Embryonic facial prominence (tissue), 1 donor: ENCODE data around the gene ELN.
A peak's percentile ranks its signal among the peaks of the same experiment; 100 is the strongest.

Source experiments
- DNase-seq: peaks from one replicate; pipeline ENCODE4 v3.0.0-alpha.2; 2016; ENCODE audit errors: extremely low spot score

Gene ELN

DNA sequence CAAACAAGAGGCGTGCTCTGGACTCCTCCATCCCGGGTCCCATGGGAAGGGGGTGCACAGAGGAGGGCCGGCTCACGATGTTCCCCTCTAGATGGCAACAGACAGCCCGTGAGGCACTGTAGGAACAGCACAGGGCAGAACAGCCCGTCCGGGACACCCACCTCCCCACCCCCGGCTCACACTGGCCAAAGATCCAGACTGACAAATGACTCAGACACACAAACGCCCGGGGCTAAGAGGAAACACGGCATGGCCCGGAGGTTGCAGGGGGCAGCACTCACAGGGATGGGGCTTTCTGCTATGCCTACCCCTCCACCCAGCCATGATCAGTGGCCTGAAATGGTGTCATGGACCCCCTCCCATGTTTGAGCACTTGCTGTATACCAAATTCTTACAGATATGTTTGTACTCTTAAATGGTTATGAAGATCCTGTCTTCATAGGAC, 4.9 kb upstream of the ELN start:
- no peak for DNase-seq

DNA sequence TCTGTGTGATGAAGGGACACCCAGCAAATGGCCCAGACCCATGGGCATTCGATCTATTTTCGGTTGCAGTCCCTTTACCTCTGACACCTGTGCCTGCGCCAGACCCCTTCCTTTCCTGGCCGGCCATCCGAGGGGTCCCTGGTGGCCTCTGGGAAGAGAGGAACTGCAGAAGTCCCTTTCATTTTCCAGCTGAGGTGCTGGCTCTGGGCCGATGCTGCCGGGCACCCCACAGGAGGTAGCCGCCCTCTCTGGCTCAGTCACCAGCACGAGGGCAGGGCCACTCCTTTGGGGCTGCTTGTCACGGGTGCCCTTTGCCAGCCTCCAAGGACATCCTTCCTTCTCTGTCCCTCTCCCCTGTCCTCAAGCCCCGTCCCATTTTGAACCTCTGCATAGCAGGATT, 4.2 kb upstream of the ELN start:
- DNase-seq, result no peak

DNA sequence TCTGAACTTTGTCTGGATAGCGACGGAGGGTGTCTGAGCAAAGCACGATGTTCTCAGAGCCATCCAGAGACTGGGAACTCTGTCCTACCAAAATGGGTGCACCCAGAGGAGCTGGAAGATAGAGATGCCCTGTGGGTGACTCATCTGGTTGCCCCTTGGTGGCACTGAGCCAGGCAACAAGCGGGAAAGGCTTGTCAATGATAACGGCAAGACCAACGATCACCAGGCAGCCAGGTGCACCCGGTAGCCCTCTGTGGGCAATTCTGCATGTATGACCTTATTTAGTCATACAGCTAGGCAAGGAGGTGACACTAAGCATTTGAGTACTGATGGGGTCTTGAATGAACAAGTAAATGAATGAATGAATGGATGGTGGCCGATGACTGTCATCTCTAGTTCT, 2.8 kb upstream of the ELN start:
- DNase-seq, result no peak

DNA sequence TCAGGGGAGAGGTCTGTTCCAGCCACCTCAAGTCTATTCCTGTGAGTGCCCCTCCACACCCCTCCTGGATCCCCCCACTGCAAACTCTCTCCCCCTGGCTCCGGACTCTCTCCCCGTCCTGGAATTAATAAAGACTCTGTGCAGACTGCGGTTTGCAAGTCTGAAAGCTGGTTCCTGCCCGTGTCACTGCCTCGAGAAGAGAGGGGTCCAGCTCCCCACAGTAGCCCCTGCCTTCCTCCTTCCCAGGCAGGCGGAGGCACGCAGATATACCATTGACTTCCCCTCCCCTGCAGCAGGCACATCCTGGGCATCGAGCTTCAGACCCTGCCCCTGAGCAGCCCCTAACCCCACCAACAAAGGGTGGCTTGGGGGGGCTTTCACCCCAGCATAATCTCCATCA, 2.2 kb upstream of the ELN start:
- peak; percentile 57 for DNase-seq

DNA sequence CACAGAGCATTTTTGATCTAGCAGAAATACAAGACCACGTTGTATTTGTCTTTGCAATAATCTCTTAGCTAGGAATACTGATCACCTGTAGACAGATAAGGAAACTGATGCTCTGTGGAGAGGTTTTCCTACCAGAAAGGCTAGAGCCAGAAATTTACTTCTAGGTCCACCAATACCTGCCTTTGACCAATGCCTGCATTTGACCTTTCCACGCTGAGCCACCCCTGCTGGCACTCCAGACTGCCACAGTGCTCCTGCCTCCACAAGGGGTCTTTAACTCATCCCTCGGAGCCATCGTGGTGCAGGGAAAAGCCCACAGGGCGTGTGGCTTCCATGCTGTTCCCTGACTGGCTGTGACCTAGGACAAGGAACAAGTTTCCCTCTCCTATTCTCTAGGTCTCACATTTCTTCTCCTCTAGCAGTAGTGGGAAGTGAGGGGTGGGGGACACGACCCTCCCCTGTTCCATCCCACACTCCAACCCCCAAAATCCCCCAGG, 1.5 kb upstream of the ELN start:
- DNase-seq, result no peak

DNA sequence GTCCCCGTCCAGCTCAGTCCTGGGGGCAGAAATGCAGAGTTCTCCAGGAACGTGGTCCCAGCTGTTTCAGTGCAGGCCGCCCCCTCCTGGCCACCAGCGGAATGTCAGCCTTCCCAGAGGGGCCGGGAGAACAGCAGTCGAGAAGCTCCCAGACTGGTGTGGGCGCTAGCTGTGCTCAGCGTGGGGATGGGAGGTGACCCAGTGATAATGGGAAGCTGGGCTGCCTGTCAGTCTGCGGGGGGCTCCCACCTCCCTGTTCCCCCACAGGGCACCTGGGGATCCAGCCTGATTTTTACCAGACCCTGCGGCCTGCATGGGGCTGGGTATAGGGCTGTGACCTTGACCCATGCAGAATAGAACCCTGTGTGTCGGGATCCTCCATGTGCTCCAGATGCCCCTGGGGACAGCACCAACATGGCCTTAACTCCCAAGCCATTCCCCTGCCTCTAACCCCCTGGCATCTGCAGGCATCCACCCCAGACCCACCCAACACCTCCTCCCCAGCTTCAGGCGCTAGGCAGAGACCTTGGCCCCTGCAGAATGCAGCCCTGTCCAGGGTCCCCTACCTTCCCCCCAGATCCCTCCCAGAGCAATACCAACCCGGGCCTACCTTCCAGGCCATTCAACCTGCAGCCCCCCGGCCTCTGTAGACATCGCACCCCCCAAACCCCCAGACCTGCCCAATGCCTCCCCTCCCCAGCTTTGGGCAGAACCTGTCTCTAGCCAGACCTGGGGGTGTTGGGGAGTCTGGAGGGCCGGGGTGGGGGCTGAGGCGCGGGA, 880 bp upstream of the ELN start:
- DNase-seq, result peak; percentile 68

DNA sequence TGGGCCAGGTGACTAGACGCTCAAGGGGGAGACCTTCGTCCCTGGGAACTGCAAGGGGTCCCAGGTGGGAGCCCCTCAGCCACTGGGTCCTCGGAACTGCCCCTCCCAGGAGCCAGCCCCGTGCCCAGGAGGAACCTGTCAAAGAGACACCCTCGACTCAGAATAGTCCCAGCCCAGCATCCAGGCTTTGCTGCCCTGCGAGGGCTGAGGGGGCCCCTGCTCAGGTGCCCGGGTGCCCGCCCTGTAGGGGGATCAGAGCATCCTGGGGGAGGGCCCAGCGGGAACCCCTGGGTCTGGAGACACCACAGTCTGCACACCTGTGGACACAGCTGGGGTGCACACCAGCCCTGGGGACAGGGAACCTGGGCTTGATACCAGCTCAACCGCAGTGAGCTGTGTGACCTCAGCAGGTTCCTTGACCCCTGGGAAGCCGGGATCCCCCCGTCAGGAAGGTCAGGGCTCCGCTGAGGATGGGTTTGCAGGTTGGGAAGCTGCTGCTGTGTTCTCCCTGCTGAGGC, 407 bp downstream of the ELN start:
- no peak for DNase-seq

DNA sequence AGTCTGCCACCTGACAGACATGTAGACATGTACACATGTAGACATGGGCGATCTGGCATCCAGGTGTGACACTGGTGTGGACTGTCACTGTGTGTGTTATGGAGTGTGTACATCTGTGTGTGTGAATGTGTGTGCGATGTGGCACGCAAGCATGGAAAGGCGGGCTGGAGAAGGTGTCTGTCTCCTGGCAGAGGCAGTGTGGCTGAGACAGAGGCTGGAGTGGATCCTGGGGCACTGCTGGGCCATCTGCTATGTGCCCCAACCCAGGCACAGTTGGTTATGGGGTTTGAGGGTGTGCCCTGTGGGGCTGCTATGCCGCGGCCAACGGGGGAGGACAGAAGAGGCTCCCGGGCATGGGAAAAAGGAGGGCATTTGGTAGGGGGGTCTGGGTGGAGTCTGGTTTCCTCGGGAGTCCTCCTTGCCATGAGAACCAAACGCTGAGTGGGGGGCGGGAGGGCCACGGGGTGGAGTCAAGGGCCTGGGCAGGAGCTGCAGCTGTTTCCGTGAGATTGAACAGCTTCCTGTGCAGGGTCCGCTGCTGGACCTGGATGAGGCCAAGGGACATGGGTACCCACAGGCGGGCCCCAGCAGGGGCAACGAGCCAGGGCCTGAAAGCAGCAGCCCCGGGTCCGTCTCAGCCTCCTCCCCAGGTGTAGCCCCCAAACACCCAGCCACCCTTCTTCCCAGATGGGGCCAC, 1.3 kb downstream of the ELN start:
- DNase-seq, result no peak

DNA sequence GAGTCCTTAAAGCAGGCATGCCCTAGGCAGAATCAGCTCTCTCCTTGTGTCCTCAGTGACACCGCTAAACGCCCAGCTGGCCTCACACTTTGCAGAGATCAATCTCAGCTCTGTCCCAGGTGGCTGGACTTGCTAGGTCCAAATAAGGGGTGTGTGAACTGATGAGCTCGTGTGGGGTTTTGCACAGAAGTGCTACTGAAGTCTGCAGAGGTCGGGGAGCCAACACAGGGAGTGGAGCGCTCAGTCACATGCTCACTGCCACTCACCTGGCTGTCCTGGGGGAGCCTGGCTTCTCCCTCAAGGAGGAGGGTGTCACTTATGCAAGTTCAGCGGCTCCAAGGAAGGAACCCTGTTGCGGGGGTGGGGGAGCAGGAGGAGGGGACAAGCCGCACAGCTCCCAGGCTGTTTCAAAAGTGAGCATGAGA, 2.0 kb downstream of the ELN start:
- no peak for DNase-seq

DNA sequence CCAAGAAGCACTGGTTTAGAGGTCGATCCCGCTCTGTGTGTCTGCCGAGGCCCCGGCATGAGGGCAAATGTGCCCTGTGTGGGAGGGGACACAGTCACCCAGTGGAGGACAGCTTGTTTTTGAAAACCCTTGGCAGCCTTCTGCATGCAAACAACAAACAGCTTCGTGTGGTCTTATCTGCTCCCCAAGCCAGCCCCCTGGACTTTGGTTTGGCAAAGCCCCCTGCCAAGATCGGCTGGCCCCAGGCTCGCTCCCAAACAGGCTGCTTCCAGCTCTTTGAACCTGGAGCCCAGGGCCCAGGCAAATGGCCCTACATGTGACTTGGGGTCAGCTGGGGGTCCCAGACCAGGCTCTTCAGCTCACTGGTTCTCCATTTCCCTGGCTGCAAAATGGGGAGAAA, 2.9 kb downstream of the ELN start:
- no peak for DNase-seq

DNA sequence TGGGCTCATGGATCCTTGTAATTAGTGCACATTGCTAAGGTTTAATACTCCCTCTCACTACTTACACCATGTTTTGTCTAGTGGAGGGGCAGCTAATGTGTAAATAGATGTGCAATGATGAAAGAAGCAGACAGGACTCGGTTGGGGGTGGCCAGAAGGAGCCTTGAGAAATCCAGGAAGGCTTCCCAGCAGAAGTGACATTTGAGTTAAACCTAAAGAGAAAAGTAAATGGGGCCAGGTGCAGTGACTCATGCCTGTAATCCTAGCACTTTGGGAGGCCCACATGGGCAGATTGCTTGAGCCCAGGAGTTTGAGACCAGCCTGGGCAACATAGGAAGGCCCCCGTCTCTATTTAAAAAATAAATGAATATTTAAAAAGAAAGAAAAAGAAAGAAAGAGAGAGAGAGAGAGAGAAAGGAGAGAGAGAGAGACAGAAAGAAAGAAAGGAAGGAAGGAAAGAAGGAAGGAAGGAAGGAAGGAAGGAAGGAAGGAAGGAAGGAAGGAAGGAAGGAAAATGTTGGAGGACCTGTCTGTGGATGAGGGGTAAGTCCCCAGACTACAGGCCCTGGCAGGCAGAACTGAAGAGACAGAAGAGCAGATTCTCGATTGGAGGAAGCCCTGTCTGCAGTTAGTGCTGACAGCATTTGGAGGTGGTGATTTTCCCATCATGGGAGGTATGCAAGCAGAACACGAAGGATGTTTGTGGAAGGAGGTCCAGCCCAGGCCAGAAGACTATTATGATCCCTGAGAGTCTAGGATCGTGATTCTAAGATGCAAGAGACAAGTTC, 3.6 kb downstream of the ELN start:
- no peak for DNase-seq

DNA sequence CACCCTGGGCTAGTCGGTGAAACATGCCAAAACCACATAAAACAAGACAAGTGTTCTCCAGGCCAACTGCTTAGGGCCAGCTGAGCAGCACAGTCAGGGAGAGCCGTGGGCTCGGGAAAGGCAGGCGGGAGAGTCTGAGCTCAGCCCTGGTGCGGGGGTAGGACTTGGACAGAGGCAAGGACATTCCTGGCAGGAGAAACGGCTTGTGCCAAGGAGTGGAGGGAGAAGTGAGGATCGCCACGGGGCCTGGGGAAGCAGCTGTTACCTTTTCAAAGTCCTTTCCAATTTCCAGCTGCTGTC, 4.2 kb downstream of the ELN start:
- DNase-seq, result no peak

DNA sequence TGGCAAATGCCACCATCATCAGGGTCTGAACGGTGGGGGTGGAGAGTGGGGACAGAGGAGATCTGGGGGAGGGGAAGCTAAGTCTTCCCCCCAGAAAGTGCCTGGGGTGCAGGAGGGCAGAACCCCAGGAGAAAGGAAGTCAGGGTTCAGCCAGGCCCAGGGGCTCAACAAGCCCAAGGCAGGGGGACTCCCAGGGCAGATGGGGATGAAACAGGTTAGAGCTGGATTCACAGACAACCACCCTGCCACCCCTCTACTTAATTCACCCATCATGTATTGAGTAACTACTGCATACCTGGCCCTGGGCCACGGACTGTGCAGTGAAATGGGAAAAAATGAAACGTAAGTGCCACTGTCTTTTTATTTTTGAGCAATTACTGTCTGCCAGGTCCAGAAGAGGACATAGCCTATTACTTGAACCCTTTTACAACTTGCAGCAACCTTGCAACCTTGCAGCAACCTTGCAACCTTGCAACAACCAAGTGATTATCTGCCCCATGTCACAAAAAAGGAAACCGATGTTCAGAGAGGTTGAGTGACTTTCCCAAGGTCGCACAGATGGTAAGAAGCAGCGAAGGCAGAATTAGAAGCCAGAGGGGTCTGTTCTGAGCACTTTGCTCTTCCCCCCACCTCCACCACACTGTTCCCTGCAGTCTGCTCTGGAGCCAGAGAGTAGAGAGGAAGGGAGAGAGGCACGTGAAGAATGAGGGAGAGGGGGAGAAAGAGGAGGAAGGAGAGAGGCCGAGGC, 4.8 kb downstream of the ELN start:
- DNase-seq, result no peak

DNA sequence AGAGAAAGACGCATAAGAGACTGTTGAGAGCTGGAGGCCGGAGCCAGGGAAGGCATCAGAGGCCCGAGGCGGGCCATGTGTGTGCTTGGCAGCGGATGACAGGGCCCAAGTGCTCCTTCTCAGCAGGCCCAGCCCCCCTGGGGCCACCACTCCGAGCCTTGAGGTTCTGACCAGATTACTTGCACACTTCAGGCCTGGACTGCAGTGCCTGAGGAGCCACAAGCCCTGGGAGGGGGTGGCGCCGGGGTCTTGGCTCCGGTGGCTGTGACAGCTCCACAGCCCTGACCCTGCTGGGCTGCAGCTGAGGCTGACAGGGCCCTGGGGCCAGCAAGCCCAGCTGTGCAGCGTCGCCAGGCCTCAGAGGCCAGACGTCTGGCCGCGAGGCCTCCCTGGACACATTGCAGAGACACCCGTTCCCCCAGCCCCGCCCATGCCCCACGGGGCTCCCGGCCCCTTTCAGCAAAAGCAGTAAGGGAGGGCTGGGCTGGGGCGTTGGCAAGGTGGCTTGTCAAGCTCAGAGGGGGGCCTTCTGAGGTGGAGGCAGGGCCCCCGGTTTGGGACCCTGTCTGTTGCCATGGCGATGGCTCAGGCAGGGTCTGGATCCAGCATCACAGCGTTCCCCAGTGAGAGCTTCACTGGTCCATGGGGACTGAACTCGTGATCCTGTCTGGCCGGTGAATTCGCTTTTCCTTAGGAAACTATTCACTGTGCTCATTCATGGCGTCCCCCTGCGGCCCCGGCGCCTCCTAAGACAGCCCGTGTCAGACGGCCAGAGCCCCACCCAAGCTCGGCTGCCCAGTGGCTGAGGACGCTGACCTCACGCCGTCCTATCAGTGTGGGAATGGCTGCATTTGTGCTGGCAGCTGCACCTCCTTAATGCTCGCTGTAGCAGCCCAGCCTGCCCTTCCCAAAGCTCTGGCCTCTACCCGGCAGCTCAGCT, 5.7 kb downstream of the ELN start:
- DNase-seq, result no peak

DNA sequence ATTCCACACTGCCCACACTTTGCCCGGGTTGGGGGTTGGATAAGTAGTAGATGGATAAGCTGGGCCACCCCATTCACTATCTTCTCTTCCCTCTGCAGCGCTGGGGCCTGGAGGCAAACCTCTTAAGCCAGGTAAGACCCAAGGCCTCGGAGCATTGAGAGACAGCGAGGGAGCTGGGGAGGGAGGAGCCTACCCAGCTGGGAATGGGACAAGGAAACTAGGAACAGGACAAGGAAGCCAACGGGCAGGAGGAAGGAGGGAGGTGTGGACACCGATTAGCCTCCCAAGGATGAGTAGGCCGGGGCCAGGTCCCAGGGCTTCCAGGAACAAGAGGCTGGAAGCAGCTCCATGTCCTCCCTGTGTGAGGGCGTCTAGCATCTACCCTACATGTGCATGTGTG, 9.6 kb downstream of the ELN start:
- no peak for DNase-seq

DNA sequence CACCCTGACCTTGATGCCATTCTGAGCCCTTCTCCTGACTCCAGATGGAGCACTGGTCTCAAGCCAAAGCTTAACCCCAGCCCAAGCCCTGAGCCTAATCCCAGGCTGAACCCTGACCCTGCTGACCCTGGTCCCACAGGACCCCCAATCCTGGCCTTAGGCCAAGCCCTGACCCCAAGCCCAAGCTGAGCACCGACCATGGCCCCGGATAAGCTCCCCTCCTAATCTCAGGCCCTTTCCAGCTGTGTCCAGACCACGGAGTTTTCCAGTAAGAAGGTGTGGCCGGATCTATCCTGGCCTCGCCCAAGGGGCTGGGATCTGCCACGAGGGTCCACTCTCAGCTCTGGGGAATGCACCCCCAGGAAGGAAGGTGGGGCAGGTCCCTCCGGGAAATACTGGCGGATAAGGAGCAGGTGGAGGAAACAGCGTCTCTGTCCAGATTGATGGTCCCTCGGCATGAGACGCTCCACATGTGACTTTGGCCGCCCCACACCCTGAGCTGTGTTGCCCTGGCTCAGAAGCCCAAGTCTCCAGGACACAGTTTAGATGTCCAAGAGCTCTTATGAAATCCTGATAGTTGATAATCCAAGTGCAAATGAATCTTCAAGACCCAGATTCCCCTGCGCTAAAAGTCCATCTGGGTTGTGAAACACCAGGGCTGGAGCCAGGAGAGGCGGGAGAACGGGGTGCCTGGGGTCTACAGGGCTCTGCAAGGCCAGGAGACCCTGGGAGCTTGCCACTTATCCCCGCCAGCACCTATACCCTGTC, 10.4 kb downstream of the ELN start:
- DNase-seq, result no peak

DNA sequence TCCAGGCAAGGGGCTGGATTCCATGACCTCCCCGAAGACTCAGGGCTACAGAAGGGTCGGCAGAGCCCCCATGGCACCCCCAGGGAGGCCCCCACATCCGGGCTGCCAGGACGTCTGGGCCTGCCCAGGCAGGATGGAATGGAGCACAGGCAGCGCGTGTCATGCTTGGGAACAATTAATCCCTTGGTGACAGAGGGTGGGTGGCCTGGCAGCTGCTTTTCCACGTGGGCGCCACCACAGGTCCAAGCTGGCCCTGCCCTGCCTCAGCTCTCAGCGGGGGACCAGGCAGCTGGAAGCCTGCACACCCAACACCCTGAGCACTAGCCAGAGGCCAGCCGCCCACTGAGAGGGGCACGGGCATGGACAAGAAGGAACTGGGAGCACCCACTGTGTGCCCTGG, 11.4 kb downstream of the ELN start:
- DNase-seq, result no peak

DNA sequence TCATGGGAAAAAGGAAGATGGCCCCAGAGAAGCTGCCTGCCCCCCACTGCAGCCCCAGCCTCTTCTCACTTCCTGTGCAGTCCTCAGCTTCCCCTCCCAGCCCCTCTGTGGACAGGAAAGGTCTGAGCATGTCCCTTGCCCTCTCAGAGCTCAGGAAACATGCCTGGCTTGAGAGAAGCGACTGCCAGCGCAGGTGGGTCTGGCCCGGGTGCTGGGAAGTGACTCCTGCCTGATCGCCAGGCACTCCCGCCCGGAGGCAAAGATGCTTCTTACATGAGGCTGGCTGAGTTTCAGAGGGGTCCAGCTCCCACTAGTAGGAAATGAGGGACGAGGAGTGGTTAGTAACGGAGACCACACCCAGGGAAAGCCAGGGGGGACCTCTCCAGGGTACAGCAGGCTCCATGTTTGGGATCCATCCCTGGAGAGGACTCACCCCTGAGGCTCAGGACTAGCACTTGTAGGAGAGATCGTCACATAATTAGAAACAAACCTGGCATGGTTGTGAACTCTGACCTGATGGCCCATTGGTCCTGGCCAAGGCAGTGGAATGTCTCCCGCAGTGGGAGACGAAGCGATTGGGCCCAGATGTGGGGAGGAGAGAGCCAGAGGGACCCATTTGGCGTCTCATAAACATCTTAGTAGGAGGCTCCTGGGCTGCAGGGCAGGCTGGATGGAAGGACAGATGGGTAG, 12.3 kb downstream of the ELN start:
- DNase-seq, result no peak
